22Rv1 (cell line): ENCODE measurements around the gene IFT122.

Experiments used
- CTCF ChIP-seq: fragments of 450-650 bp; IDR thresholded peaks from 2 replicates; pipeline ENCODE4 v1.5.1; 2017; ENCODE audit warnings: mild to moderate bottlenecking
- ZFX ChIP-seq: fragments of 450-650 bp; IDR thresholded peaks from 2 replicates; pipeline ENCODE4 v1.6.1; 2017; ENCODE audit warnings: antibody characterized with exemption, borderline replicate concordance

DNA sequence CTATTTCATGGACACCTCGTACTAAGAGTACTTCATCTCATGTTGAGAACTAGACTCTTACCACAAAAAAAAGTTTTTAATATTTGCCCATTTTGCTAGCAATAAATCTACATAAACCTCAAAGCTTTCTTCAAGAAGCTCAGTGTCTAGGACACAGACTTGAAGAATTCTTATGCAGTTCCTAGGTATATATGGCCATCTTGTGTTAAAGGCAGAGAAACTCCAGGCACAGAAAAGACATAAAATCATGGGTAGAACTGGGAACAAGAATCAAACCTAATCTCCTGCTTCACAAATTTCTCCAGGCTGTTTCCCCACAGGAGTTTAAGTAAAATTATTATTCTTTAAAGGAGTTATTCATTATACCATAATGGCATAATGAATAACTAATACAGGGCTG is 4.7 kb upstream of the IFT122 start:
- TF ChIP-seq CTCF (no peak), ZFX (no peak)
